Activated naive CD8-positive, alpha-beta T cell treated with anti-CD3 and anti-CD28 coated beads, Interleukin-2, amount 10 ng/mL, durations not matched to agents 7 days and 5 days (primary cell): Measurements from ENCODE around the gene ARHGEF9. TPM values are rescaled to one million over a fixed set of nuclear protein-coding genes. Genes with fewer than 3 reads are reported as not detected.

ENCODE experiments used
- ATAC-seq: fragments of 150-1000 bp; cut with Tn5 transposase; one replicate; pipeline ENCODE4 v1.10.0; 2021; ENCODE audit warnings: low read depth, moderate library complexity
- POLR2A ChIA-PET: fragments of 350-600 bp; sonication (Branson Sonifier 250); formaldehyde crosslinking; loops from one replicate; lab custom pipeline; 2021; ENCODE audit warnings: antibody characterized with exemption; lab: Charles Lee
- DNase-seq: peaks from one replicate; pipeline ENCODE4 v3.0.0; 2021
- H3K27ac Mint-ChIP-seq: one replicate; pipeline ENCODE4 v1.8.0; 2022; ENCODE audit warnings: mild to moderate bottlenecking, mixed read lengths
- H3K27me3 Mint-ChIP-seq: one replicate; pipeline ENCODE4 v1.8.0; 2022; ENCODE audit warnings: mild to moderate bottlenecking, moderate library complexity, mixed read lengths
- H3K36me3 Mint-ChIP-seq: one replicate; pipeline ENCODE4 v1.8.0; 2021; ENCODE audit warnings: mild to moderate bottlenecking, mixed read lengths
- H3K4me1 Mint-ChIP-seq: one replicate; pipeline ENCODE4 v1.8.0; 2021; ENCODE audit warnings: mixed read lengths
- H3K4me3 Mint-ChIP-seq: one replicate; pipeline ENCODE4 v1.8.0; 2022; ENCODE audit warnings: mild to moderate bottlenecking, moderate library complexity, mixed read lengths
- H3K9me3 Mint-ChIP-seq: one replicate; pipeline ENCODE4 v1.8.0; 2021; ENCODE audit warnings: mixed read lengths
- total RNA-seq, 2 experiments: library from RNA; stranded (reverse); gene quantifications; one replicate each; pipeline ENCODE4 v1.2.3, GENCODE V29; 2021

The ARHGEF9 gene
- total RNA-seq, 2 experiments from 2014 or later, result 32.3 to 34.2 TPM

GRCh38 chrX:63761639-63762038 is 23.4 kb downstream of the ARHGEF9 start:
- ATAC-seq (peak; percentile 47), DNase-seq (no peak)
- H3K4me1 Mint-ChIP-seq, result peaks cover 8% of the 10 kb centered on the region
- peaks cover 2% of the 10 kb centered on the region for H3K36me3 Mint-ChIP-seq
- no peak overlapping the region for H3K27ac Mint-ChIP-seq
- no peaks in the 10 kb centered on the region for H3K9me3 Mint-ChIP-seq
- H3K27me3 Mint-ChIP-seq, result no peaks in the 10 kb centered on the region
- no peak overlapping the region for H3K4me3 Mint-ChIP-seq
- POLR2A ChIA-PET, result interaction anchor here (0.8 kb wide), 1 partner anchor 8 kb away, joined by 3 read pairs; no protein-coding TSS in a partner anchor

GRCh38 chrX:63758011-63758410 is 27.0 kb downstream of the ARHGEF9 start:
- Mint-ChIP-seq H3K9me3 (no peaks in the 10 kb centered on the region), H3K27me3 (no peaks in the 10 kb centered on the region), H3K4me3 (no peak overlapping the region), H3K27ac (no peak overlapping the region), H3K36me3 (peaks cover 2% of the 10 kb centered on the region), H3K4me1 (peaks cover 17% of the 10 kb centered on the region)
- ATAC-seq (no peak), DNase-seq (no peak)
- POLR2A ChIA-PET, result no interaction called here

- Mint-ChIP-seq H3K9me3 (no peaks in the 10 kb centered on the region), H3K36me3 (peaks cover 2% of the 10 kb centered on the region), H3K4me1 (peaks cover 25% of the 10 kb centered on the region), H3K27me3 (no peaks in the 10 kb centered on the region), H3K27ac (no peak overlapping the region), H3K4me3 (peak overlapping the region; percentile 95)
- ATAC-seq, result no peak
- no peak for DNase-seq
- POLR2A ChIA-PET, result interaction anchor here (1.1 to 3.5 kb wide), 3 partner anchors 11 to 22 kb away, joined by 5 to 57 read pairs (median 14); no protein-coding TSS in a partner anchor
Measured at GRCh38 chrX:63755892-63756291, 29.1 kb downstream of the ARHGEF9 start.

- POLR2A ChIA-PET, result interaction anchor here (0.6 to 3.5 kb wide), 7 partner anchors 10 to 404 kb away, joined by 3 to 57 read pairs (median 5); partner anchors contain the start of gene SPIN4
- Mint-ChIP-seq H3K4me1 (peaks cover 31% of the 10 kb centered on the region), H3K9me3 (no peaks in the 10 kb centered on the region), H3K4me3 (peak overlapping the region; percentile 95), H3K27me3 (no peaks in the 10 kb centered on the region), H3K36me3 (peaks cover 5% of the 10 kb centered on the region), H3K27ac (peak overlapping the region; percentile 98)
- DNase-seq (peak; percentile 85), ATAC-seq (peak; percentile 97)
Measured at GRCh38 chrX:63754860-63755579, 30.0 kb downstream of the ARHGEF9 start.

GRCh38 chrX:63754136-63754859 is 30.7 kb downstream of the ARHGEF9 start:
- Mint-ChIP-seq H3K36me3 (peaks cover 5% of the 10 kb centered on the region), H3K4me1 (peaks cover 38% of the 10 kb centered on the region), H3K27ac (peak overlapping the region; percentile 98), H3K27me3 (no peaks in the 10 kb centered on the region), H3K4me3 (peak overlapping the region; percentile 95), H3K9me3 (no peaks in the 10 kb centered on the region)
- ATAC-seq (peak; percentile 36), DNase-seq (no peak)
- POLR2A ChIA-PET, result interaction anchor here (0.6 to 3.5 kb wide), 7 partner anchors 9 to 403 kb away, joined by 3 to 57 read pairs (median 4); partner anchors contain the start of gene SPIN4

- POLR2A ChIA-PET, result no interaction called here
- ATAC-seq (no peak), DNase-seq (no peak)
- Mint-ChIP-seq H3K4me3 (peak overlapping the region; percentile 16), H3K4me1 (peaks cover 45% of the 10 kb centered on the region), H3K27me3 (no peaks in the 10 kb centered on the region), H3K27ac (no peak overlapping the region), H3K36me3 (peaks cover 6% of the 10 kb centered on the region), H3K9me3 (no peaks in the 10 kb centered on the region)
Measured at GRCh38 chrX:63751481-63751880, 33.5 kb downstream of the ARHGEF9 start.

- POLR2A ChIA-PET, result interaction anchor here (0.9 kb wide), 1 partner anchor 12 kb away, joined by 3 read pairs; no protein-coding TSS in a partner anchor
- H3K27ac Mint-ChIP-seq, result peak overlapping the region; percentile 30
- H3K4me1 Mint-ChIP-seq, result peaks cover 47% of the 10 kb centered on the region
Measured at GRCh38 chrX:63750811-63751210, 34.2 kb downstream of the ARHGEF9 start.

GRCh38 chrX:63747331-63747730 is 37.7 kb downstream of the ARHGEF9 start:
- H3K27ac Mint-ChIP-seq, result peak overlapping the region; percentile 93
- no peaks in the 10 kb centered on the region for H3K9me3 Mint-ChIP-seq
- peaks cover 58% of the 10 kb centered on the region for H3K4me1 Mint-ChIP-seq
- DNase-seq (no peak), ATAC-seq (no peak)
- peak overlapping the region; percentile 71 for H3K4me3 Mint-ChIP-seq
- no peaks in the 10 kb centered on the region for H3K27me3 Mint-ChIP-seq
- POLR2A ChIA-PET, result interaction anchor here (4.3 kb wide), 1 partner anchor 7 kb away, joined by 57 read pairs; a partner anchor contains a TSS
- peaks cover 11% of the 10 kb centered on the region for H3K36me3 Mint-ChIP-seq

More at GRCh38 chrX:63750811-63751210, 34.2 kb downstream of the ARHGEF9 start:
- Mint-ChIP-seq H3K4me3 (no peak overlapping the region), H3K36me3 (peaks cover 6% of the 10 kb centered on the region), H3K9me3 (no peaks in the 10 kb centered on the region), H3K27me3 (no peaks in the 10 kb centered on the region)
- ATAC-seq, result no peak
- DNase-seq, result no peak

- Mint-ChIP-seq H3K4me1 (peaks cover 62% of the 10 kb centered on the region), H3K4me3 (peak overlapping the region; percentile 71)
Measured at GRCh38 chrX:63746715-63747114, 38.3 kb downstream of the ARHGEF9 start.

GRCh38 chrX:63746278-63746677 is 38.7 kb downstream of the ARHGEF9 start:
- POLR2A ChIA-PET, result interaction anchor here (4.3 kb wide), 1 partner anchor 8 kb away, joined by 57 read pairs; a partner anchor contains a TSS
- DNase-seq, result no peak
- Mint-ChIP-seq H3K9me3 (no peaks in the 10 kb centered on the region), H3K27me3 (no peaks in the 10 kb centered on the region), H3K4me1 (peaks cover 65% of the 10 kb centered on the region), H3K36me3 (peaks cover 15% of the 10 kb centered on the region), H3K4me3 (peak overlapping the region; percentile 74), H3K27ac (peak overlapping the region; percentile 98)
- ATAC-seq, result peak; percentile 95

More at GRCh38 chrX:63746715-63747114, 38.3 kb downstream of the ARHGEF9 start:
- peaks cover 13% of the 10 kb centered on the region for H3K36me3 Mint-ChIP-seq
- POLR2A ChIA-PET, result interaction anchor here (4.3 kb wide), 1 partner anchor 8 kb away, joined by 57 read pairs; a partner anchor contains a TSS
- DNase-seq (no peak), ATAC-seq (peak; percentile 37)
- H3K27ac Mint-ChIP-seq, result peak overlapping the region; percentile 93
- H3K27me3 Mint-ChIP-seq, result no peaks in the 10 kb centered on the region
- H3K9me3 Mint-ChIP-seq, result no peaks in the 10 kb centered on the region

GRCh38 chrX:63744850-63745394 is 40.1 kb downstream of the ARHGEF9 start:
- Mint-ChIP-seq H3K4me3 (peak overlapping the region; percentile 51), H3K9me3 (no peaks in the 10 kb centered on the region), H3K27me3 (no peaks in the 10 kb centered on the region), H3K36me3 (peaks cover 10% of the 10 kb centered on the region), H3K4me1 (peaks cover 67% of the 10 kb centered on the region), H3K27ac (peak overlapping the region; percentile 98)
- POLR2A ChIA-PET, result interaction anchor here (4.3 kb wide), 1 partner anchor 10 kb away, joined by 57 read pairs; a partner anchor contains a TSS
- ATAC-seq (no peak), DNase-seq (no peak)

- no peak overlapping the region for H3K4me3 Mint-ChIP-seq
- ATAC-seq (no peak), DNase-seq (no peak)
- no peaks in the 10 kb centered on the region for H3K27me3 Mint-ChIP-seq
- peaks cover 10% of the 10 kb centered on the region for H3K36me3 Mint-ChIP-seq
- POLR2A ChIA-PET, result interaction anchor here (4.3 kb wide), 1 partner anchor 11 kb away, joined by 57 read pairs; a partner anchor contains a TSS
- peak overlapping the region; percentile 65 for H3K27ac Mint-ChIP-seq
- H3K9me3 Mint-ChIP-seq, result no peaks in the 10 kb centered on the region
- peaks cover 70% of the 10 kb centered on the region for H3K4me1 Mint-ChIP-seq
Measured at GRCh38 chrX:63743596-63743995, 41.4 kb downstream of the ARHGEF9 start.

GRCh38 chrX:63740382-63740781 is 44.6 kb downstream of the ARHGEF9 start:
- DNase-seq (no peak), ATAC-seq (no peak)
- peaks cover 13% of the 10 kb centered on the region for H3K36me3 Mint-ChIP-seq
- H3K4me1 Mint-ChIP-seq, result peaks cover 62% of the 10 kb centered on the region
- H3K27ac Mint-ChIP-seq, result no peak overlapping the region
- no peaks in the 10 kb centered on the region for H3K9me3 Mint-ChIP-seq
- no peak overlapping the region for H3K4me3 Mint-ChIP-seq
- POLR2A ChIA-PET, result interaction anchor here (2.6 kb wide), 1 partner anchor 14 kb away, joined by 14 read pairs; a partner anchor contains a TSS
- H3K27me3 Mint-ChIP-seq, result no peaks in the 10 kb centered on the region
